HepG2 (cell line): ENCODE data around the gene NPW.
A peak's percentile ranks its signal among the peaks of the same experiment; 100 is the strongest.

ENCODE experiments used
- CEBPB ChIP-seq: IDR thresholded peaks from 2 replicates; pipeline ENCODE4 v1.6.1; 2011; ENCODE audit warnings: low read depth, low read length, improper control_type of control experiment, borderline replicate concordance
- EZH2 ChIP-seq: conservative IDR thresholded peaks from 2 replicates; pipeline ENCODE4 v1.6.1; 2012; ENCODE audit warnings: mild to moderate bottlenecking, low read depth, low read length, moderate library complexity
- HDAC6 ChIP-seq: fragments of 200-600 bp; sonication (generic); IDR thresholded peaks from 2 replicates; pipeline ENCODE4 v1.7.0; 2017; ENCODE audit warnings: mild to moderate bottlenecking, antibody characterized with exemption, low read length, low read depth
- PAF1 ChIP-seq: IDR thresholded peaks from 2 replicates; pipeline ENCODE4 v1.6.1; 2016; ENCODE audit warnings: missing genetic modification reagents, missing compliant biosample characterization
- POLR2A ChIP-seq, 2 experiments: IDR thresholded peaks; 2 replicates each; pipeline ENCODE4 v1.6.1; 2011; ENCODE audit warnings: low read depth in 2 of 2, low read length in 2 of 2, mild to moderate bottlenecking in 1 of 2, moderate library complexity in 1 of 2; ENCODE audit not compliant: insufficient read depth in 1 of 2
- TF ChIP-seq, protein P1 (sequence below): sonication (generic); formaldehyde crosslinking; IDR thresholded peaks from 2 replicates; pipeline ENCODE4 v1.5.0; 2020; ENCODE audit warnings: missing genetic modification reagents
- TF ChIP-seq, protein P2 (sequence below): sonication (generic); formaldehyde crosslinking; IDR thresholded peaks from 2 replicates; pipeline ENCODE4 v1.4.0; 2020; ENCODE audit warnings: missing genetic modification reagents
- TF ChIP-seq, protein P3 (sequence below): sonication (generic); formaldehyde crosslinking; IDR thresholded peaks from 2 replicates; pipeline ENCODE4 v1.5.0; 2020; ENCODE audit warnings: mild to moderate bottlenecking, missing genetic modification reagents, moderate library complexity
- TF ChIP-seq, protein P4 (sequence below): conservative IDR thresholded peaks from 2 replicates; pipeline ENCODE4 v1.6.1; 2018; ENCODE audit warnings: missing genetic modification reagents

DNA sequence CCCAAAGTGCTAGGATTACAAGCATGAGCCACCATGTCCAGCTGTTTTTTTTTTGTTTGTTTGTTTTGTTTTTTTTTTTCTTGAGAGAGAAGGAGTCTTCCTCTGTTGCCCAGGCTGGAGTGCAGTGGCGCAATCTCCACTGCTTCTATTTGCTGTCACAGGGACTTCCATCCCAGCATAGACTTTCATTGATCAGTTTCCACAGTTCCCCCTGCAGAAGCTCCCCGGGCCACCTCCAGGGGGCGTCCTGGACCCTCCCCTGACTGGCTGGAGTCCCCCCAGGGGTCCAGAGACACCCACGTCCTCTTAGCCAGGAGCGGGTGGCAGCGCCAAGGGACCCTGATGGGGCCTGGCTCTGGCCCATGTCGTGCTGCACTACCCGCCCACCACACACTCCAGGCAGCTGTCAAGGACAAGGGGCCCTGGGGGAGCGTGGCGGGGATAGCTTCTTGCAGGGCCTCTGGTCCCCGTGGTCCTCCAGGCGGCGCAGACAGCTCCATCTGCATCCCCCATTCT is 3.1 kb upstream of the NPW start:
- TF ChIP-seq CEBPB (peak; percentile 75), HDAC6 (no peak), POLR2A (IDR thresholded peaks at IDR 0.05; ENCODE audit: insufficient read depth in 1 of 2, low read depth in 2 of 2, low read length in 2 of 2) (no peak), PAF1 (CRISPR knock-in tag) (no peak), EZH2 (no peak)
- TF ChIP-seq, protein P1, sequence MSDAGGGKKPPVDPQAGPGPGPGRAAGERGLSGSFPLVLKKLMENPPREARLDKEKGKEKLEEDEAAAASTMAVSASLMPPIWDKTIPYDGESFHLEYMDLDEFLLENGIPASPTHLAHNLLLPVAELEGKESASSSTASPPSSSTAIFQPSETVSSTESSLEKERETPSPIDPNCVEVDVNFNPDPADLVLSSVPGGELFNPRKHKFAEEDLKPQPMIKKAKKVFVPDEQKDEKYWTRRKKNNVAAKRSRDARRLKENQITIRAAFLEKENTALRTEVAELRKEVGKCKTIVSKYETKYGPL, result no peak
- TF ChIP-seq, protein P2, sequence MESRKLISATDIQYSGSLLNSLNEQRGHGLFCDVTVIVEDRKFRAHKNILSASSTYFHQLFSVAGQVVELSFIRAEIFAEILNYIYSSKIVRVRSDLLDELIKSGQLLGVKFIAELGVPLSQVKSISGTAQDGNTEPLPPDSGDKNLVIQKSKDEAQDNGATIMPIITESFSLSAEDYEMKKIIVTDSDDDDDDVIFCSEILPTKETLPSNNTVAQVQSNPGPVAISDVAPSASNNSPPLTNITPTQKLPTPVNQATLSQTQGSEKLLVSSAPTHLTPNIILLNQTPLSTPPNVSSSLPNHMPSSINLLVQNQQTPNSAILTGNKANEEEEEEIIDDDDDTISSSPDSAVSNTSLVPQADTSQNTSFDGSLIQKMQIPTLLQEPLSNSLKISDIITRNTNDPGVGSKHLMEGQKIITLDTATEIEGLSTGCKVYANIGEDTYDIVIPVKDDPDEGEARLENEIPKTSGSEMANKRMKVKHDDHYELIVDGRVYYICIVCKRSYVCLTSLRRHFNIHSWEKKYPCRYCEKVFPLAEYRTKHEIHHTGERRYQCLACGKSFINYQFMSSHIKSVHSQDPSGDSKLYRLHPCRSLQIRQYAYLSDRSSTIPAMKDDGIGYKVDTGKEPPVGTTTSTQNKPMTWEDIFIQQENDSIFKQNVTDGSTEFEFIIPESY, result no peak
- TF ChIP-seq, protein P3, sequence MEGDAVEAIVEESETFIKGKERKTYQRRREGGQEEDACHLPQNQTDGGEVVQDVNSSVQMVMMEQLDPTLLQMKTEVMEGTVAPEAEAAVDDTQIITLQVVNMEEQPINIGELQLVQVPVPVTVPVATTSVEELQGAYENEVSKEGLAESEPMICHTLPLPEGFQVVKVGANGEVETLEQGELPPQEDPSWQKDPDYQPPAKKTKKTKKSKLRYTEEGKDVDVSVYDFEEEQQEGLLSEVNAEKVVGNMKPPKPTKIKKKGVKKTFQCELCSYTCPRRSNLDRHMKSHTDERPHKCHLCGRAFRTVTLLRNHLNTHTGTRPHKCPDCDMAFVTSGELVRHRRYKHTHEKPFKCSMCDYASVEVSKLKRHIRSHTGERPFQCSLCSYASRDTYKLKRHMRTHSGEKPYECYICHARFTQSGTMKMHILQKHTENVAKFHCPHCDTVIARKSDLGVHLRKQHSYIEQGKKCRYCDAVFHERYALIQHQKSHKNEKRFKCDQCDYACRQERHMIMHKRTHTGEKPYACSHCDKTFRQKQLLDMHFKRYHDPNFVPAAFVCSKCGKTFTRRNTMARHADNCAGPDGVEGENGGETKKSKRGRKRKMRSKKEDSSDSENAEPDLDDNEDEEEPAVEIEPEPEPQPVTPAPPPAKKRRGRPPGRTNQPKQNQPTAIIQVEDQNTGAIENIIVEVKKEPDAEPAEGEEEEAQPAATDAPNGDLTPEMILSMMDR (CRISPR knock-in tag), result peak; percentile 79
- TF ChIP-seq, protein P4, sequence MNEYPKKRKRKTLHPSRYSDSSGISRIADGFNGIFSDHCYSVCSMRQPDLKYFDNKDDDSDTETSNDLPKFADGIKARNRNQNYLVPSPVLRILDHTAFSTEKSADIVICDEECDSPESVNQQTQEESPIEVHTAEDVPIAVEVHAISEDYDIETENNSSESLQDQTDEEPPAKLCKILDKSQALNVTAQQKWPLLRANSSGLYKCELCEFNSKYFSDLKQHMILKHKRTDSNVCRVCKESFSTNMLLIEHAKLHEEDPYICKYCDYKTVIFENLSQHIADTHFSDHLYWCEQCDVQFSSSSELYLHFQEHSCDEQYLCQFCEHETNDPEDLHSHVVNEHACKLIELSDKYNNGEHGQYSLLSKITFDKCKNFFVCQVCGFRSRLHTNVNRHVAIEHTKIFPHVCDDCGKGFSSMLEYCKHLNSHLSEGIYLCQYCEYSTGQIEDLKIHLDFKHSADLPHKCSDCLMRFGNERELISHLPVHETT, result no peak
